Neural cell (in vitro differentiated cells): ENCODE results near the gene SPPL2A. TPM values are rescaled to one million over a fixed set of nuclear protein-coding genes. Genes with fewer than 3 reads are reported as not detected.

ENCODE experiments used
- H2AFZ ChIP-seq: fragments of 200-600, 300-800 bp; sonication (generic), shearing (Covaris generic); 2 replicates; pipeline ENCODE4 v1.6.0; 2014; ENCODE audit warnings: low read depth, mild to moderate bottlenecking, antibody characterized with exemption, low read length, moderate library complexity
- H3F3A ChIP-seq: fragments of 200-600 bp; shearing (Covaris generic); 2 replicates; pipeline ENCODE4 v1.6.1; 2016; ENCODE audit warnings: mild to moderate bottlenecking, moderate library complexity, mixed read lengths, antibody characterized with exemption, low read length; ENCODE audit not compliant: insufficient read depth, poor library complexity, severe bottlenecking
- H3K27ac ChIP-seq: fragments of 200-600, 300-800 bp; sonication (generic), shearing (Covaris generic); 2 replicates; pipeline ENCODE4 v1.5.1; 2014; ENCODE audit warnings: mild to moderate bottlenecking, low read length, moderate library complexity
- H3K27me3 ChIP-seq: fragments of 300-800, 200-600 bp; sonication (generic), shearing (Covaris generic); 2 replicates; pipeline ENCODE4 v1.6.0; 2014; ENCODE audit warnings: mild to moderate bottlenecking, low read depth, low read length, moderate library complexity; ENCODE audit not compliant: insufficient read depth
- H3K36me3 ChIP-seq: fragments of 300-800, 200-600 bp; sonication (generic), shearing (Covaris generic); 2 replicates; pipeline ENCODE4 v1.5.1; 2014; ENCODE audit warnings: mild to moderate bottlenecking, antibody characterized with exemption, low read length, moderate library complexity; ENCODE audit not compliant: insufficient read depth
- H3K4me2 ChIP-seq: fragments of 300-800, 200-600 bp; sonication (generic), shearing (Covaris generic); 2 replicates; pipeline ENCODE4 v1.6.0; 2014; ENCODE audit warnings: mild to moderate bottlenecking, low read length
- H3K4me3 ChIP-seq: fragments of 300-800, 200-600 bp; sonication (generic), shearing (Covaris generic); 2 replicates; pipeline ENCODE4 v1.5.1; 2014; ENCODE audit warnings: mild to moderate bottlenecking, low read length, moderate library complexity
- H3K79me2 ChIP-seq: fragments of 200-600 bp; shearing (Covaris generic); replicated peaks from 2 replicates; pipeline ENCODE4 v1.6.0; 2014; ENCODE audit warnings: mild to moderate bottlenecking, low read length, moderate library complexity; ENCODE audit not compliant: insufficient read depth
- H3K9ac ChIP-seq: fragments of 300-800, 200-600 bp; sonication (generic), shearing (Covaris generic); 2 replicates; pipeline ENCODE4 v1.6.1; 2016; ENCODE audit warnings: mild to moderate bottlenecking, low read length, mixed read lengths
- H3K9me2 ChIP-seq: fragments of 200-600 bp; shearing (Covaris generic); 2 replicates; pipeline ENCODE4 v1.6.1; 2016; ENCODE audit warnings: mild to moderate bottlenecking, low read length, mixed read lengths; ENCODE audit not compliant: insufficient read depth
- H3K9me3 ChIP-seq: fragments of 200-600, 300-800 bp; sonication (generic), shearing (Covaris generic); 2 replicates; pipeline ENCODE4 v1.6.1; 2016; ENCODE audit warnings: mild to moderate bottlenecking, mixed run types, low read length, moderate library complexity, mixed read lengths
- H4K20me1 ChIP-seq: fragments of 200-600 bp; shearing (Covaris generic); 2 replicates; pipeline ENCODE4 v1.6.1; 2016; ENCODE audit warnings: mild to moderate bottlenecking, mixed run types; ENCODE audit not compliant: insufficient read depth
- CTCF ChIP-seq: fragments of 450-650 bp; IDR thresholded peaks from 2 replicates; pipeline ENCODE4 v1.5.1; 2014; ENCODE audit warnings: antibody characterized with exemption, mild to moderate bottlenecking, moderate library complexity; ENCODE audit not compliant: poor library complexity, severe bottlenecking
- EP300 ChIP-seq: fragments of 450-650 bp; conservative IDR thresholded peaks from 2 replicates; pipeline ENCODE4 v1.6.1; 2014; ENCODE audit warnings: antibody characterized with exemption, mild to moderate bottlenecking, moderate library complexity; ENCODE audit not compliant: poor library complexity, severe bottlenecking
- EZH2 ChIP-seq: fragments of 200-600, 300-800 bp; shearing (Covaris generic), sonication (generic); IDR thresholded peaks from 2 replicates; pipeline ENCODE4 v1.6.1; 2014; ENCODE audit warnings: antibody characterized with exemption, low read length, borderline replicate concordance, mild to moderate bottlenecking; ENCODE audit not compliant: insufficient read depth, poor library complexity, severe bottlenecking
- MXI1 ChIP-seq: fragments of 450-650 bp; conservative IDR thresholded peaks from 2 replicates; pipeline ENCODE4 v1.6.1; 2014; ENCODE audit warnings: antibody characterized with exemption, mild to moderate bottlenecking; ENCODE audit not compliant: poor library complexity, severe bottlenecking
- POLR2AphosphoS5 ChIP-seq: IDR thresholded peaks from 2 replicates; pipeline ENCODE4 v1.6.1; 2012
- RAD21 ChIP-seq: fragments of 450-650 bp; conservative IDR thresholded peaks from 2 replicates; pipeline ENCODE4 v1.6.1; 2014; ENCODE audit warnings: antibody characterized with exemption, mild to moderate bottlenecking, moderate library complexity
- REST ChIP-seq: IDR thresholded peaks from 2 replicates; pipeline ENCODE4 v1.6.1; 2012; ENCODE audit warnings: borderline replicate concordance
- SMC3 ChIP-seq: fragments of 450-650 bp; conservative IDR thresholded peaks from 2 replicates; pipeline ENCODE4 v1.6.1; 2014; ENCODE audit warnings: antibody characterized with exemption, mild to moderate bottlenecking, moderate library complexity; ENCODE audit not compliant: poor library complexity
- TAF1 ChIP-seq: IDR thresholded peaks from 2 replicates; pipeline ENCODE4 v1.6.1; 2012; ENCODE audit warnings: low read depth
- polyA plus RNA-seq: library from polyadenylated mRNA; depleted of rRNA; stranded (reverse); fragments of >200 nt; gene quantifications from 2 replicates; pipeline ENCODE4 v1.2.3, GENCODE V29; 2014

SPPL2A gene
- polyA plus RNA-seq, 1 donor from 2014 or later, result 29.9 TPM

- Histone ChIP-seq H3K9me3 (no peaks in the 10 kb centered on the region), H3K4me2 (no peak overlapping the region), H3K9me2 (no peaks in the 10 kb centered on the region), H3K36me3 (no peaks in the 10 kb centered on the region), H3K9ac (no peak overlapping the region), H3F3A (no peaks in the 10 kb centered on the region), H3K27ac (no peak overlapping the region), H4K20me1 (no peaks in the 10 kb centered on the region), H3K79me2 (no peaks in the 10 kb centered on the region), H3K4me3 (no peak overlapping the region), H2AFZ (no peak overlapping the region), H3K27me3 (no peaks in the 10 kb centered on the region)
- TF ChIP-seq EP300 (no peak), EZH2 (no peak), TAF1 (no peak), SMC3 (no peak), CTCF (no peak), POLR2AphosphoS5 (no peak), MXI1 (no peak), REST (no peak), RAD21 (no peak)
These were observed 20.9 kb upstream of the SPPL2A start for GRCh38 chr15:50786438-50786837.

GRCh38 chr15:50783895-50784294, 18.4 kb upstream of the SPPL2A start:
- no peaks in the 10 kb centered on the region for H4K20me1 ChIP-seq
- no peak overlapping the region for H3K4me2 ChIP-seq

More at GRCh38 chr15:50783895-50784294, 18.4 kb upstream of the SPPL2A start:
- TF ChIP-seq POLR2AphosphoS5 (no peak), EP300 (no peak), CTCF (no peak), SMC3 (no peak), TAF1 (no peak), EZH2 (no peak), REST (no peak), RAD21 (no peak), MXI1 (no peak)
- Histone ChIP-seq H3K27ac (no peak overlapping the region), H3K9me2 (no peaks in the 10 kb centered on the region), H2AFZ (no peak overlapping the region), H3K27me3 (no peaks in the 10 kb centered on the region), H3K79me2 (no peaks in the 10 kb centered on the region), H3F3A (no peaks in the 10 kb centered on the region), H3K36me3 (no peaks in the 10 kb centered on the region), H3K4me3 (no peak overlapping the region), H3K9me3 (no peaks in the 10 kb centered on the region), H3K9ac (no peak overlapping the region)
